Gastrocnemius medialis (tissue), 4 donors: Measurements from ENCODE around the gene DNAL4. TPM values are rescaled to one million over a fixed set of nuclear protein-coding genes. Genes with fewer than 3 reads are reported as not detected.

Experiments used
- ATAC-seq, 2 donors: fragments of 150-250 bp; one replicate each; pipeline ENCODE4 v1.9.1; 2016
- DNase-seq, 2 donors: peaks; one replicate each; pipeline ENCODE4 v3.0.0-alpha.2; 2019
- H3K27ac ChIP-seq, 4 donors: fragments of 200-600 bp; sonication (generic); 1 replicate in 1 of 4; 2 replicates in 3 of 4; pipeline ENCODE4 v1.5.1; 2016 to 2018; ENCODE audit warnings: mild to moderate bottlenecking in 2 of 4, moderate library complexity in 1 of 4
- H3K27me3 ChIP-seq, 3 donors: fragments of 200-600 bp; sonication (generic) in 2 of 3; 1 replicate in 1 of 3; 2 replicates in 2 of 3; pipeline versions ENCODE4 v1.5.1 to v1.6.0; 2016 to 2019; ENCODE audit warnings: mild to moderate bottlenecking in 1 of 3, moderate library complexity in 1 of 3
- H3K36me3 ChIP-seq, 2 donors: fragments of 200-600 bp; sonication (generic) in 1 of 2; one replicate each; pipeline ENCODE4 v1.5.1; 2017 to 2018
- H3K4me1 ChIP-seq, 2 donors: fragments of 200-600 bp; sonication (generic) in 1 of 2; one replicate each; pipeline ENCODE4 v1.5.1; 2016 to 2017; ENCODE audit warnings: mild to moderate bottlenecking in 2 of 2
- H3K4me3 ChIP-seq, 4 donors: fragments of 200-600 bp; sonication (generic) in 3 of 4; 1 replicate in 1 of 4; 2 replicates in 3 of 4; pipeline ENCODE4 v1.5.1; 2016 to 2019; ENCODE audit warnings: mild to moderate bottlenecking in 2 of 4
- H3K9me3 ChIP-seq, 3 donors: fragments of 200-600 bp; sonication (generic) in 2 of 3; 1 replicate in 1 of 3; 2 replicates in 2 of 3; pipeline ENCODE4 v1.5.1; 2016 to 2019
- POLR2A ChIP-seq, 2 donors: fragments of 450-650 bp; IDR thresholded peaks; one replicate each; pipeline ENCODE4 v1.6.1; 2017; ENCODE audit warnings: antibody characterized with exemption in 2 of 2, mild to moderate bottlenecking in 2 of 2, moderate library complexity in 2 of 2
- in situ Hi-C, 4 donors: fragments of 200-750 bp; cut with MboI; loops; one replicate each; pipeline versions ENCODE4 v1.15.0 to v1.8.0; 2017; ENCODE audit warnings: low sequenced_read_pairs in 4 of 4
- intact Hi-C: fragments of 100-400 bp; cut with DNase I; formaldehyde crosslinking; loops from one replicate; pipeline ENCODE4 v1.15.1; 2023; ENCODE audit warnings: low total_unique reads
- total RNA-seq, 4 donors: library from RNA; depleted of rRNA; stranded (reverse); fragments of >200 nt; gene quantifications; one replicate each; pipeline versions ENCODE4 v1.1.0 to v1.2.3, GENCODE V29; 2016
- TF ChIP-seq, protein P1 (sequence below), 5 experiments: fragments of 450-650 bp in 3 of 5; fragments of 200-600 bp in 2 of 5; sonication (generic) in 2 of 5; IDR thresholded peaks in 4 of 5; conservative IDR thresholded peaks in 1 of 5; 1 replicate in 4 of 5; 2 replicates in 1 of 5; pipeline ENCODE4 v1.5.1; 2016 to 2019; ENCODE audit warnings: antibody characterized with exemption in 5 of 5, mild to moderate bottlenecking in 3 of 5, moderate library complexity in 3 of 5

DNAL4 gene
- total RNA-seq, 4 donors from 2014 or later: 5.7 to 7.2 (median 6.7) TPM

DNA sequence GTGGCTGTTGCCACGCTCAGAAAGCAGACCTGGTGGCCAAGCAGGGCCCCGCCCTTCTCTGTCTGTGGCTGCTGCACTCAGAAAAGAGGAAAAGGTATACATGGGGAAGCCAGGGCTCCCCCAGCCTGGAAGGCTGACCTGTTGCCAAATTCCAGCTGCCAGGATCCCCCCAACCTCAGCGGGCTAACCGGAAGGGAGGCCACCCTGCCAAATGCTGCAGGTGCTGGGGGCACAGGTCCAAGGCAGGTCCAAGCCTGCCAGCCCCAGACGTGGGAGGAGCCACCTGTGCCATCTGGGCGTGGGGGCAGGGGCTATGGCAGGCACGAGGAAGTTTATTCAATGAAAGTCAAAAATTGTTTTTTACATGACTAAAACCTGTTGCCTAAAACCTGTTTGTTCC lies 47.3 kb upstream of the DNAL4 start:
- Histone ChIP-seq H3K36me3 (no peaks in the 10 kb centered on the region), H3K27ac (no peak overlapping the region), H3K27me3 (peaks cover 17 to 30% (median 25%) of the 10 kb centered on the region in 3 donors), H3K4me1 (no peaks in the 10 kb centered on the region), H3K4me3 (no peak overlapping the region), H3K9me3 (no peaks in the 10 kb centered on the region)
- DNase-seq (no peak), ATAC-seq (no peak)
- TF ChIP-seq, protein P1, sequence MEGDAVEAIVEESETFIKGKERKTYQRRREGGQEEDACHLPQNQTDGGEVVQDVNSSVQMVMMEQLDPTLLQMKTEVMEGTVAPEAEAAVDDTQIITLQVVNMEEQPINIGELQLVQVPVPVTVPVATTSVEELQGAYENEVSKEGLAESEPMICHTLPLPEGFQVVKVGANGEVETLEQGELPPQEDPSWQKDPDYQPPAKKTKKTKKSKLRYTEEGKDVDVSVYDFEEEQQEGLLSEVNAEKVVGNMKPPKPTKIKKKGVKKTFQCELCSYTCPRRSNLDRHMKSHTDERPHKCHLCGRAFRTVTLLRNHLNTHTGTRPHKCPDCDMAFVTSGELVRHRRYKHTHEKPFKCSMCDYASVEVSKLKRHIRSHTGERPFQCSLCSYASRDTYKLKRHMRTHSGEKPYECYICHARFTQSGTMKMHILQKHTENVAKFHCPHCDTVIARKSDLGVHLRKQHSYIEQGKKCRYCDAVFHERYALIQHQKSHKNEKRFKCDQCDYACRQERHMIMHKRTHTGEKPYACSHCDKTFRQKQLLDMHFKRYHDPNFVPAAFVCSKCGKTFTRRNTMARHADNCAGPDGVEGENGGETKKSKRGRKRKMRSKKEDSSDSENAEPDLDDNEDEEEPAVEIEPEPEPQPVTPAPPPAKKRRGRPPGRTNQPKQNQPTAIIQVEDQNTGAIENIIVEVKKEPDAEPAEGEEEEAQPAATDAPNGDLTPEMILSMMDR (IDR thresholded peaks at IDR 0.05 in 4 of 5, conservative IDR thresholded peaks at IDR 0.05 in 1 of 5): no peak
- TF ChIP-seq POLR2A (IDR thresholded peaks at IDR 0.05): no peak
- in situ Hi-C loops (no loop called here), intact Hi-C loops (loop anchor here (5.0 kb wide), 2 partner anchors 39 to 74 kb away; no protein-coding TSS in a partner anchor)

DNA sequence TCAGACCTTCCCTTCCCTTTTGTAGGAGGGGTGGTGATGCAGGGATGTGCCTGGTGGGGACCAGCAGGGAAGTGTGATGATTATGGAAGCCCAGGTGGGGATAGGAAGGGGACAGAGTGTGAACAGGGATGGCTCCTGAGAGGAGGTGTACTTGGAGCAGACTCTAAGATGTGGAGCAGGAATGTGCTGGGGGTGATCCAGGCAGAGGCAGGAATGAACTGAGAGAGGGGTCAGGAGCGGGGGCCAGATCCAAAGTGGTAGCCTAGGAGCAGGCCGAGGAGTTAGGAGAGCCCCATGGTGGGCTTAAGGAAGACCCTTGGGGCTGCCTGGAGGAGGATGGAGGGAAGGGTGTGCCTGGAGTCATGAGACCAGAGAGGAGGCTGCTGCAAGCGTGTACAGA lies 46.2 kb upstream of the DNAL4 start:
- Histone ChIP-seq H3K27me3 (peaks cover 23 to 41% (median 36%) of the 10 kb centered on the region in 3 donors), H3K27ac (no peak overlapping the region), H3K36me3 (no peaks in the 10 kb centered on the region), H3K9me3 (no peaks in the 10 kb centered on the region), H3K4me1 (no peaks in the 10 kb centered on the region), H3K4me3 (no peak overlapping the region)
- in situ Hi-C loops: no loop called here
- DNase-seq (no peak), ATAC-seq (no peak)
- intact Hi-C loops: loop anchor here (5.0 kb wide), 2 partner anchors 38 to 73 kb away; no protein-coding TSS in a partner anchor
- TF ChIP-seq, protein P1 (IDR thresholded peaks at IDR 0.05 in 4 of 5, conservative IDR thresholded peaks at IDR 0.05 in 1 of 5): no peak
- TF ChIP-seq POLR2A (IDR thresholded peaks at IDR 0.05): no peak

DNA sequence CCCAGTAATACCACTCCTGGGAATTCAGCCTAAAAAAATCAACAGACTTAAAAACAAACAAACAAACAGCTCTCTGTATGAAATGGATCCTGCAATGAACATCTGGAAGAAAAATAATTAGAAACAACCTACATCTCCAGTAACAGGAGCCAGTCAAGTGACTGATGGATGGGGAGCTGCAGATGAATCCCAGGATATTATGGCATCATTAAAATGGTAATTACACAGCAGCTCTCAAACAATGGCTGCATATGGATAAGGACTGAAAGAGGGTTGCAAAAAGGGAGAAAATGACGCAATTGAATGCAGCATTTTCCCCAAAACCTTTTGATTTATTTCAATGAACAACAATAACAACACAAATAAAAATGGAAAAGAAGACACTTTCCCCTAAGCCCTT lies 45.7 kb upstream of the DNAL4 start:
- Histone ChIP-seq H3K27me3 (peaks cover 26 to 44% (median 41%) of the 10 kb centered on the region in 3 donors), H3K4me1 (no peaks in the 10 kb centered on the region), H3K27ac (no peak overlapping the region), H3K36me3 (no peaks in the 10 kb centered on the region), H3K9me3 (no peaks in the 10 kb centered on the region), H3K4me3 (no peak overlapping the region)
- in situ Hi-C loops: no loop called here
- no peak for ATAC-seq
- TF ChIP-seq POLR2A (IDR thresholded peaks at IDR 0.05): no peak
- TF ChIP-seq, protein P1 (IDR thresholded peaks at IDR 0.05 in 4 of 5, conservative IDR thresholded peaks at IDR 0.05 in 1 of 5): no peak
- no peak for DNase-seq
- intact Hi-C loops: loop anchor here (5.0 kb wide), 2 partner anchors 37 to 72 kb away; no protein-coding TSS in a partner anchor

DNA sequence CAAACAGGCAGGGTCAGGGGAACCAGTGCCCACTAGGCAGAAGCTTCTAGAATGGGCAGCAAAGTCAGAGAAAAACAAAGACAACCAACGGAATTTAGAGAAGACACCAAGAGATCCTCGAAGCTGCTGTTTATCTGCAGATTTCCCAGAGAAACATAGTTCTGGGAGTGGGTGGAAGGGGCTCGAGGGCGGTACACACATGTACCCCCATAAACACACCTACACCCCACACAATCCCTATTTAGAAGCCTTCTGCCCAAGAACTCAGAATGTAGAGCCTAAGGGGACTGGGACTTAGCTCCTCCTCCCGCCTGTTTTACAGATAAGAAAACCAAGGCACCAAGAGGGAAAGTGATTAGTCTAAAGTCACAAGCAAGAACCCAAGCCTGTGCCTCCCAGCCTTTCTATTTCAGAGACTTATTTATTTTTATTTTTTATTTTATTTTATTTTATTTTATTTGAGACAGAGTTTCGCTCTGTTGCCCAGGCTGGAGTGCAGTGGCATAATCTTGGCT lies 43.5 kb upstream of the DNAL4 start:
- intact Hi-C loops: no loop called here
- no peak overlapping the region for H3K27ac ChIP-seq
- H3K27me3 ChIP-seq: peaks cover 31 to 37% (median 37%) of the 10 kb centered on the region in 3 donors
- H3K4me1 ChIP-seq: no peaks in the 10 kb centered on the region
- ATAC-seq (no peak), DNase-seq (no peak)
- in situ Hi-C loops: no loop called here
- no peak overlapping the region for H3K4me3 ChIP-seq
- no peaks in the 10 kb centered on the region for H3K36me3 ChIP-seq
- TF ChIP-seq, protein P1 (IDR thresholded peaks at IDR 0.05 in 4 of 5, conservative IDR thresholded peaks at IDR 0.05 in 1 of 5): no peak
- TF ChIP-seq POLR2A (IDR thresholded peaks at IDR 0.05): no peak
- no peaks in the 10 kb centered on the region for H3K9me3 ChIP-seq

DNA sequence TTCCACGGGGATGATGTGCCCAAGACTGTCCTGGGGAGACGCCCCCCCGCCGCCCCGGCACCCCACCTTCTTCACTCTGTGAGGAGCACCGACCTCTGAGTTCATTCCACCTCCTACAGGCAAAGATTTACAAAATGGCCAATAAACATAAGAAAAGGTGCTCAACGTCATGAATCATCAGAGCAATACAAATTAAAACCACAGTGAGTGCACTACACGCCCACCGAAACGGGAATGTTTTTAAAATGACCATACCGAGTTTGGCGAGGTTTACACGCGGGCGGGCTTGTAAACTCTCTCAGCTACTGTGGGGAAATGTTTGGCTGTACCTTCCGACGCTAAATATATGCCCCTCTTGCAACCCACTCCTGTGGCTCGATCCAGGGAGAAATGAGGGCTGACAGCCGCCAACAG lies 42.0 kb upstream of the DNAL4 start:
- intact Hi-C loops (no loop called here), in situ Hi-C loops (no loop called here)
- ATAC-seq: no peak
- Histone ChIP-seq H3K36me3 (no peaks in the 10 kb centered on the region), H3K27ac (no peak overlapping the region), H3K9me3 (no peaks in the 10 kb centered on the region), H3K27me3 (peaks cover 22 to 27% (median 24%) of the 10 kb centered on the region in 3 donors), H3K4me3 (no peak overlapping the region), H3K4me1 (no peaks in the 10 kb centered on the region)
- no peak for DNase-seq
- no peak for TF ChIP-seq POLR2A (IDR thresholded peaks at IDR 0.05)
- TF ChIP-seq, protein P1 (IDR thresholded peaks at IDR 0.05 in 4 of 5, conservative IDR thresholded peaks at IDR 0.05 in 1 of 5): no peak
